ENCODE measurements around the gene SH2D2A.

SH2D2A gene

DNA sequence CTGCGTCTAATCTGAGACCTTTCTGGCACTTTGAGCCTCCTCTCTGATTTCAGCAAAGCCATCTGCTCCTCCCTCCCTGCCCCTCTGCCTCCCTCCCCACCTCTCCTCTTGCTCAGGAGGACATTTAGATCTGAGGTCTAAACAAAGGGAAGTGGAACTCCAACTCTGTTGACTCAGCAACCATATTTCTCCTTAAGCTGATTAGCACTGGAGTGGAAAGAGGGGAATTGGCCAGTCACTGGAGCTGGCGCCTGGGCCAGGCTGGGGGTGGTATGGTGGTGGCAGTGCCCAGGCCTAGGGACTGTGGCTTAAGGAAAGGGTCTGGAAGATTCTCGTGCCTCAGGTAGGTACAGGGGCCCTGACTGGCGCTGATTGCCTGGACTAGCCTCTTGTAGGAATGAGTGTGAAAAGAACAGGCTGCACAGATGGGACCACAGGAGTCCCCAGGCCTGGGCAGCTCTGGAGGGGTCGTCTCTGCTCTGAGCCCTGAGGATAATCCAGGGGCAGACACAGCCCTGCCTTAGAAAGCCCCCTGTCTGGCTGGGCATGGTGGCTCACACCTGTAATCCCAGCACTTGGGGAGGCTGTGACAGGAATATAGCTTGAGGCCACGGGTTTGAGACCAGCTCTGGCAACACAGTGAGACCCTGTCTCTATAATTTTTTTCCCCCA is 11.9 kb downstream of the SH2D2A start:
- TF ChIP-seq EZH2phosphoT487 (conservative IDR thresholded peaks at IDR 0.05; ENCODE audit: low read length): no peak
- TF ChIP-seq, protein P1, sequence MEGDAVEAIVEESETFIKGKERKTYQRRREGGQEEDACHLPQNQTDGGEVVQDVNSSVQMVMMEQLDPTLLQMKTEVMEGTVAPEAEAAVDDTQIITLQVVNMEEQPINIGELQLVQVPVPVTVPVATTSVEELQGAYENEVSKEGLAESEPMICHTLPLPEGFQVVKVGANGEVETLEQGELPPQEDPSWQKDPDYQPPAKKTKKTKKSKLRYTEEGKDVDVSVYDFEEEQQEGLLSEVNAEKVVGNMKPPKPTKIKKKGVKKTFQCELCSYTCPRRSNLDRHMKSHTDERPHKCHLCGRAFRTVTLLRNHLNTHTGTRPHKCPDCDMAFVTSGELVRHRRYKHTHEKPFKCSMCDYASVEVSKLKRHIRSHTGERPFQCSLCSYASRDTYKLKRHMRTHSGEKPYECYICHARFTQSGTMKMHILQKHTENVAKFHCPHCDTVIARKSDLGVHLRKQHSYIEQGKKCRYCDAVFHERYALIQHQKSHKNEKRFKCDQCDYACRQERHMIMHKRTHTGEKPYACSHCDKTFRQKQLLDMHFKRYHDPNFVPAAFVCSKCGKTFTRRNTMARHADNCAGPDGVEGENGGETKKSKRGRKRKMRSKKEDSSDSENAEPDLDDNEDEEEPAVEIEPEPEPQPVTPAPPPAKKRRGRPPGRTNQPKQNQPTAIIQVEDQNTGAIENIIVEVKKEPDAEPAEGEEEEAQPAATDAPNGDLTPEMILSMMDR (IDR thresholded peaks at IDR 0.05; ENCODE audit: insufficient read depth, low read length, poor library complexity, severe bottlenecking): no peak
- no peak overlapping the region for H2AFZ ChIP-seq (ENCODE audit: low read depth, low read length, severe bottlenecking)
- no peaks in the 10 kb centered on the region; the same call in 1 of the 2 replicates for H4K20me1 ChIP-seq (ENCODE audit: low read depth, low read length)
- H3K9me2 ChIP-seq (replicated peaks; ENCODE audit: insufficient read depth, low read length): no peaks in the 10 kb centered on the region
- H3K4me3 ChIP-seq (ENCODE audit: insufficient read depth, low read length, poor library complexity, severe bottlenecking): no peak overlapping the region
- H3K9ac ChIP-seq (ENCODE audit: low read length): no peak overlapping the region
- no peaks in the 10 kb centered on the region for H3K27me3 ChIP-seq (ENCODE audit: low read length)
- H3F3A ChIP-seq (ENCODE audit: insufficient read depth): no peaks in the 10 kb centered on the region
- H3K9me3 ChIP-seq (ENCODE audit: insufficient read depth, low read length): no peaks in the 10 kb centered on the region
- no peak overlapping the region for H3K4me2 ChIP-seq (ENCODE audit: low read depth, low read length, poor library complexity, severe bottlenecking)
- no peak overlapping the region for H3K27ac ChIP-seq (ENCODE audit: low read depth, low read length)
- H3K36me3 ChIP-seq (ENCODE audit: low read length): no peaks in the 10 kb centered on the region
- no peaks in the 10 kb centered on the region for H3K79me2 ChIP-seq (ENCODE audit: insufficient read depth, low read length)

DNA sequence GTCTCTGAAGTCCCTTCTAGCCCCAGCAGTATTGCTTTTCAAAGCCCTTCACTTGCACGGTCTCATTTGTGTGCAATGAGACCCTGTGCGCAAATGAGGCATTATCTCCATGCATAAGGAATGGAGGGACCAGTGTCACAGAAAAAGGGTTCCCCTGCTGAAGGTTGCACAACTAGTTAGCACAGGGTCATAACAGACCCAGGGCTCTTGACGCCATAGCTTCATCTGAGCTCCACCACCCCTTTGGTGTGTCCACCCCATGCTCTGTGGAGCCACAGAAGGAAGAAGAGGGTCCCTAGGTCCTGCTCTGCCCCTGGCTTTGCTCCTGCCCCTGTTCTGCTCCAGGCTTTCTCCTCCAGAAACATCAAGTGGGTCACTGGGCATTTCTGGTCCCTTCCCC is 12.6 kb downstream of the SH2D2A start:
- Histone ChIP-seq H4K20me1 (ENCODE audit: low read depth, low read length) (no peaks in the 10 kb centered on the region; the same call in 1 of the 2 replicates), H3K27ac (ENCODE audit: low read depth, low read length) (no peak overlapping the region), H3K9me2 (replicated peaks; ENCODE audit: insufficient read depth, low read length) (no peaks in the 10 kb centered on the region), H3F3A (ENCODE audit: insufficient read depth) (no peaks in the 10 kb centered on the region), H3K79me2 (ENCODE audit: insufficient read depth, low read length) (no peaks in the 10 kb centered on the region), H3K9ac (ENCODE audit: low read length) (no peak overlapping the region), H3K9me3 (ENCODE audit: insufficient read depth, low read length) (no peaks in the 10 kb centered on the region), H3K4me3 (ENCODE audit: insufficient read depth, low read length, poor library complexity, severe bottlenecking) (no peak overlapping the region), H2AFZ (ENCODE audit: low read depth, low read length, severe bottlenecking) (no peak overlapping the region), H3K27me3 (ENCODE audit: low read length) (no peaks in the 10 kb centered on the region), H3K4me2 (ENCODE audit: low read depth, low read length, poor library complexity, severe bottlenecking) (no peak overlapping the region), H3K36me3 (ENCODE audit: low read length) (0 out of 2 replicates have a peak, but pooled peaks cover 5% of the 10 kb centered on the region)
- TF ChIP-seq, protein P1 (IDR thresholded peaks at IDR 0.05; ENCODE audit: insufficient read depth, low read length, poor library complexity, severe bottlenecking): no peak

DNA sequence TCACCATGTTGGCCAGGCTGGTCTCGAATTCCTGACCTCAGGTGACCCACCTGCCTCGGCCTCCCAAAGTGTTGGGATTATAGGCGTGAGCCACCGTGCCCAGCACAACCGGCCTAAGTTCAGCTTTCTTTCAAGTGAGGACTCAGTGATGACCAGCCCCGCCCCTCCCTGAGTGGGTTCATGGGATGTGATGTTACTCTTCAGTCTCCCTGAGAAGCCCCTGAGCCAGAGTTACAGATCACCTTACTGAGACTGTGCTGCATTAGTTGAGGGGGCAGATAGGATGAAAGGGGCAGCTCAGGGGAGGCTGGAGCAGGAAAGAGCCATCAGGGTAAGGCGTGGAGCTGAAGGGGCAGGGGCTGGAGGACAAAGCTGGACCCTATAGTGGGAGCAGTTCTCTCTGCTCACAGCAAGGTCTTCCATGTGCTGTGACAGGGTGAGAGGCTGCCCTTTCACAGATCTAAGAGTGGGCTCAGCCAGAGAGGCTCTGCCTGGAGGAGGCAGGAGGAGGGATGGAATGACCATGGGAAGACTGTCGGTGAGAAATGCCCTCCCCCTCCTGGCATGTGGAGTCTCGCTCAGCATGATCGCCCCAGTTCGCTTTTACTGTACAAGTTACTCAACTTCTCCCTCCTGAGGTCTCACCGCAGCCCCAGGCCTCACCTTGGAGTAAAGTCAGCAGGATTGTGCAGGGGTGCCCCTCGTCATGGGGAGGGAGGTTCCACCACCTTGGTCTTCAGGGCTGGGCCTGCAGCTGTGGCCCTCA is 13.4 kb downstream of the SH2D2A start:
- H3K27me3 ChIP-seq (ENCODE audit: low read length): no peaks in the 10 kb centered on the region
- H3K9ac ChIP-seq (ENCODE audit: low read length): no peak overlapping the region
- H3K79me2 ChIP-seq (ENCODE audit: insufficient read depth, low read length): no peaks in the 10 kb centered on the region
- no peaks in the 10 kb centered on the region for H3K9me2 ChIP-seq (replicated peaks; ENCODE audit: insufficient read depth, low read length)
- no peaks in the 10 kb centered on the region for H3F3A ChIP-seq (ENCODE audit: insufficient read depth)
- H2AFZ ChIP-seq (ENCODE audit: low read depth, low read length, severe bottlenecking): no peak overlapping the region
- no peak for TF ChIP-seq EZH2phosphoT487 (conservative IDR thresholded peaks at IDR 0.05; ENCODE audit: low read length)
- TF ChIP-seq, protein P1 (IDR thresholded peaks at IDR 0.05; ENCODE audit: insufficient read depth, low read length, poor library complexity, severe bottlenecking): no peak
- H3K4me3 ChIP-seq (ENCODE audit: insufficient read depth, low read length, poor library complexity, severe bottlenecking): no peak overlapping the region
- H3K36me3 ChIP-seq (ENCODE audit: low read length): peaks cover 6% of the 10 kb centered on the region; the same call in 1 of the 2 replicates
- no peak overlapping the region for H3K27ac ChIP-seq (ENCODE audit: low read depth, low read length)
- no peaks in the 10 kb centered on the region for H3K9me3 ChIP-seq (ENCODE audit: insufficient read depth, low read length)
- H4K20me1 ChIP-seq (ENCODE audit: low read depth, low read length): no peaks in the 10 kb centered on the region; the same call in 1 of the 2 replicates
- H3K4me2 ChIP-seq (ENCODE audit: low read depth, low read length, poor library complexity, severe bottlenecking): no peak overlapping the region

Data from SU-DHL-6 (cell line).